ENCODE data around the gene TEX52. TPM values are rescaled to one million over a fixed set of nuclear protein-coding genes. Genes with fewer than 3 reads are reported as not detected.

The TEX52 gene
- total RNA-seq, 1 experiment from 2014 or later, result not detected

DNA sequence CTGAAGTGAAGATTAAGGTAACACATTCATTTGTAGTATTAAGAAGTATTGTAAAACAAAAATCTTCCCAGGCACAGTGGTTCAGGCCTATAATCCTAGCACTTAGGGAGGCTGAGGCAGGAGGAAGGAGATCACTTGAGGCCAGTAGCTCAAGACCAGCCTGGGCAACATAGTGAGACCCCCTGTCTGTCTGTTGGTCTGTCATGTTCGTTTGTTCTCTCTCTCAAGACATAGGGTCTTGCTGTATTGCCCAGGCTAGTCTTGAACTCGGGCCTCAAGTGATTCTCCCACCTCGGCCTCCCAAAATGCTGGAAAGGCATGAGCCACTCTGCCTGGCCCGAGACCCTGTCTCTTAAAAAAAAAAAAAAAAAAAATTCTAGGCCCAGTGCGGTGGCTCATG lies 40.6 kb upstream of the TEX52 start:
- Histone ChIP-seq H2AFZ (ENCODE audit: low read depth, low read length, poor library complexity, severe bottlenecking) (no peak overlapping the region), H4K20me1 (ENCODE audit: insufficient read depth) (peaks cover 4% of the 10 kb centered on the region; the same call in 1 of the 2 replicates), H3K4me2 (ENCODE audit: low read length) (no peak overlapping the region), H3K9me3 (ENCODE audit: control insufficient read depth in 1 of 2, insufficient read depth in 1 of 2, low read depth in 1 of 2, low read length in 2 of 2) (no peaks in the 10 kb centered on the region), H3K79me2 (ENCODE audit: insufficient read depth, low read length) (peaks cover 58% of the 10 kb centered on the region), H3K4me1 (ENCODE audit: control insufficient read depth in 1 of 2, insufficient read depth in 2 of 2, low read length in 2 of 2) (peaks cover 8 to 9% of the 10 kb centered on the region in 2 experiments), H3K9ac (ENCODE audit: low read length) (no peak overlapping the region), H3K9me2 (ENCODE audit: insufficient read depth) (no peaks in the 10 kb centered on the region), H3K4me3 (replicated peaks in 1 of 2; ENCODE audit: low read depth in 1 of 2, low read length in 2 of 2) (no peak overlapping the region), H3K27ac (ENCODE audit: low read depth, low read length) (no peak overlapping the region), H3K27me3 (ENCODE audit: insufficient read depth, low read length) (no peaks in the 10 kb centered on the region), H3K36me3 (ENCODE audit: control insufficient read depth in 1 of 2, insufficient read depth in 2 of 2, low read length in 2 of 2) (no peaks in the 10 kb centered on the region)
- intact Hi-C loops (cut with micrococcal nuclease), result no loop called here
- ChIA-PET CTCF (no interaction called here), POLR2A (no interaction called here), RAD21 (ENCODE audit: low non-redundant PET in 1 of 2, low total read pairs in 2 of 2, uncharacterized antibody in 2 of 2, unreplicated experiment in 2 of 2) (no interaction called here)
- DNase-seq (ENCODE audit: low read depth, low spot score), result no peak
- ATAC-seq, result no peak
- BruUV-seq (replicated peaks), result no TSS peak
- no peak for TF ChIP-seq ELF1 (IDR thresholded peaks at IDR 0.05; ENCODE audit: borderline replicate concordance, low read depth)
- TF ChIP-seq FOSL1 (IDR thresholded peaks at IDR 0.05; ENCODE audit: low read depth), result no peak
- no peak for TF ChIP-seq YY1 (IDR thresholded peaks at IDR 0.05; ENCODE audit: extremely low read depth, insufficient replicate concordance, low read depth, low read length)
- no peak for TF ChIP-seq EZH2 (IDR thresholded peaks at IDR 0.05)
- no peak for TF ChIP-seq RAD21 (IDR thresholded peaks at IDR 0.05; ENCODE audit: low read depth)
- TF ChIP-seq POLR2A (IDR thresholded peaks at IDR 0.05; ENCODE audit: borderline replicate concordance, extremely low read depth, insufficient read depth, insufficient read length), result no peak
- TF ChIP-seq EZH2phosphoT487 (IDR thresholded peaks at IDR 0.05; ENCODE audit: borderline replicate concordance), result no peak
- no peak for TF ChIP-seq ZFX (IDR thresholded peaks at IDR 0.05)
- no peak for TF ChIP-seq ZNF274 (IDR thresholded peaks at IDR 0.05; ENCODE audit: low read depth, low read length)

DNA sequence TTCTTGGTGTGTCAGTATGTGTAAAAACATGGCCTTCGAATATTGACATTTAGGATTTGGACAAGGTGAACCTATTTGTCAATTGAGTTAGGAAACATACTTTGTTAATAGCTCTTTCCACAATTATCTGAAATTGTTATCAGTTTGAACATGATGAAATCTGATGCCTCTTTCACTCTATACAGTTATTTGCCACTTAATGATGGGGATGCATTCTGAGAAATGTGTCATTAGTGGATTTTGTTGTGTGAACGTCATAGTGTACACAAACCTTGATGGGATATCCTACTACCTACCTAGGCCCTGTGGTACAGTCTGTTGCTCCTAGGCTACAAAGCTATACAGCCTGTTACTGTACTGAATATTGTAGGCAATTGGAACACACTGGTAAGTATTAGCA lies 38.7 kb upstream of the TEX52 start:
- H3K79me2 ChIP-seq (ENCODE audit: insufficient read depth, low read length), result peaks cover 60% of the 10 kb centered on the region
- no peaks in the 10 kb centered on the region for H3K9me3 ChIP-seq (ENCODE audit: control insufficient read depth in 1 of 2, insufficient read depth in 1 of 2, low read depth in 1 of 2, low read length in 2 of 2)
- CTCF ChIA-PET, result no interaction called here
- no peaks in the 10 kb centered on the region for H4K20me1 ChIP-seq (ENCODE audit: insufficient read depth)
- peaks cover 17 to 22% of the 10 kb centered on the region in 2 experiments for H3K4me1 ChIP-seq (ENCODE audit: control insufficient read depth in 1 of 2, insufficient read depth in 2 of 2, low read length in 2 of 2)
- DNase-seq (ENCODE audit: low read depth, low spot score) (no peak), ATAC-seq (no peak)
- no peak overlapping the region for H2AFZ ChIP-seq (ENCODE audit: low read depth, low read length, poor library complexity, severe bottlenecking)
- no peak overlapping the region for H3K4me3 ChIP-seq (replicated peaks in 1 of 2; ENCODE audit: low read depth in 1 of 2, low read length in 2 of 2)
- TF ChIP-seq SRF (IDR thresholded peaks at IDR 0.05; ENCODE audit: low read depth) (no peak), CEBPB (IDR thresholded peaks at IDR 0.05; ENCODE audit: low read depth) (no peak), YY1 (IDR thresholded peaks at IDR 0.05; ENCODE audit: extremely low read depth, insufficient replicate concordance, low read depth, low read length) (no peak)
- TF ChIP-seq, protein P1, sequence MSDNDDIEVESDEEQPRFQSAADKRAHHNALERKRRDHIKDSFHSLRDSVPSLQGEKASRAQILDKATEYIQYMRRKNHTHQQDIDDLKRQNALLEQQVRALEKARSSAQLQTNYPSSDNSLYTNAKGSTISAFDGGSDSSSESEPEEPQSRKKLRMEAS (IDR thresholded peaks at IDR 0.05), result no peak
- H3K9me2 ChIP-seq (ENCODE audit: insufficient read depth), result no peaks in the 10 kb centered on the region
- H3K36me3 ChIP-seq (ENCODE audit: control insufficient read depth in 1 of 2, insufficient read depth in 2 of 2, low read length in 2 of 2), result no peaks in the 10 kb centered on the region
- no peak overlapping the region for H3K27ac ChIP-seq (ENCODE audit: low read depth, low read length)
- no peaks in the 10 kb centered on the region for H3K27me3 ChIP-seq (ENCODE audit: insufficient read depth, low read length)
- no peak overlapping the region for H3K4me2 ChIP-seq (ENCODE audit: low read length)
- RAD21 ChIA-PET (ENCODE audit: low non-redundant PET in 1 of 2, low total read pairs in 2 of 2, uncharacterized antibody in 2 of 2, unreplicated experiment in 2 of 2), result no interaction called here
- intact Hi-C loops (cut with micrococcal nuclease), result no loop called here
- no peak overlapping the region for H3K9ac ChIP-seq (ENCODE audit: low read length)
- POLR2A ChIA-PET, result no interaction called here
- no TSS peak for BruUV-seq (replicated peaks)

Measured in HCT116 (cell line).